ENCODE measurements around the gene HINT2. TPM values are rescaled to one million over a fixed set of nuclear protein-coding genes. Genes with fewer than 3 reads are reported as not detected.

HINT2 gene
- total RNA-seq, 4 donors from 2014 or later, result 23.4 to 32.4 (median 27.5) TPM

GRCh38 chr9:35800530-35800929, 14.3 kb downstream of the HINT2 start:
- peaks cover 15 to 62% (median 45%) of the 10 kb centered on the region in 4 donors for H3K36me3 ChIP-seq
- 88% methylated on average over 7 of the region's 7 CpGs for WGBS
- H3K27ac ChIP-seq (replicated peaks in 1 of 4), result no peak overlapping the region
- intact Hi-C loops (cut with DNase I), result no loop called here
- H3K27me3 ChIP-seq, result no peaks in the 10 kb centered on the region
- H3K4me1 ChIP-seq, result peaks cover 0 to 12% (median 5%) of the 10 kb centered on the region in 4 donors
- H3K4me3 ChIP-seq, result no peak overlapping the region
- TF ChIP-seq POLR2AphosphoS5 (IDR thresholded peaks at IDR 0.05), result no peak
- TF ChIP-seq CTCF (IDR thresholded peaks at IDR 0.05), result no peak
- TF ChIP-seq POLR2A (IDR thresholded peaks at IDR 0.05; ENCODE audit: low read depth), result no peak
- TF ChIP-seq EP300 (IDR thresholded peaks at IDR 0.05), result no peak
- H3K9me3 ChIP-seq, result no peaks in the 10 kb centered on the region
- DNase-seq (ENCODE audit: extremely low spot score), result no peak

- intact Hi-C loops (cut with DNase I), result no loop called here
- no peak for TF ChIP-seq POLR2A (IDR thresholded peaks at IDR 0.05; ENCODE audit: low read depth)
- no peak for TF ChIP-seq POLR2AphosphoS5 (IDR thresholded peaks at IDR 0.05)
- TF ChIP-seq CTCF (IDR thresholded peaks at IDR 0.05), result no peak
- TF ChIP-seq EP300 (IDR thresholded peaks at IDR 0.05), result no peak
- no peak overlapping the region for H3K4me3 ChIP-seq
- no peaks in the 10 kb centered on the region for H3K27me3 ChIP-seq
- no peak overlapping the region for H3K27ac ChIP-seq (replicated peaks in 1 of 4)
- H3K9me3 ChIP-seq, result no peaks in the 10 kb centered on the region
- peaks cover 15 to 48% (median 37%) of the 10 kb centered on the region in 4 donors for H3K36me3 ChIP-seq
- WGBS, result 90% methylated on average over 4 of the region's 4 CpGs
- no peak for DNase-seq (ENCODE audit: extremely low spot score)
- H3K4me1 ChIP-seq, result peaks cover 3 to 29% (median 22%) of the 10 kb centered on the region in 4 donors
Measured at GRCh38 chr9:35798658-35799374, 16.0 kb downstream of the HINT2 start.

DNA sequence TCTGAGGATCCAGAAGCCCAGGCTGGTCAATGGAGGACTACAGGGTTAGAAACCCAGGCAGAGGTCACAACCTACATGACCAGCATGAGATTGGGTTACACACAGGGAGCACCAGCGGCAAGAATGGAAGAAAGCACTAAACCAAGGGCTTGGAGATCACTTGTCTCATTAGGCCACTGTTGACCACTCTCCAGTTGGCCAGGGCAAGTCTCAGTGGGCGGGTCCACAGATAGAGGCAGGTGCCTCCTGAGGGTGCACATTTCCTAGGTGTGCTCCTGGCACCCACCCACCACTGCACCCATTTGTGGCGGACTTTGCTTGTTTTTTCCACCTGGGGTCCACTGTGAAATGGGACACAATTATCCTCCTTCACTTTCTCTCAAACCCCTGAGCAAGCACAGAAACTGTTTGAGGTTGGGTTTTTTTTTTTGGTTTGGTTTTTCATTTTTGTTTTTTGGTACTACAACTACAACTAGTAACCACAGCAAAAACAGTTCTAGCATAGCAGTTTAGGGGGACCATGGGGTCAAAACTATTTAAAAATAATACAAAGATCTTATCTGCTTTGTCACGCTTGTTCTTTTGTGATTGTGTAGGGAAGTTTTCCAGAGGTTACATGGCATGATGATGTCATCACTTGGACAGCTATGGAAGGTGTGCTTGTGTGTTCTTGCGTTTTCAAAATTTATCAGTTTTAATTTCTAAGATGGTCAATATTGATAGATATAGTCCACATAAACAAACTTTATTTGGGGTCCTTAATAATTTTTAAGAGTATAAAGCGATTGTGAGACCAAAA, 17.3 kb downstream of the HINT2 start:
- TF ChIP-seq POLR2A (IDR thresholded peaks at IDR 0.05; ENCODE audit: low read depth), result no peak
- no peak overlapping the region for H3K4me3 ChIP-seq
- WGBS, result 92% methylated on average over 6 of the region's 6 CpGs
- H3K4me1 ChIP-seq, result peaks cover 16 to 42% (median 35%) of the 10 kb centered on the region in 4 donors
- intact Hi-C loops (cut with DNase I), result no loop called here
- no peaks in the 10 kb centered on the region for H3K9me3 ChIP-seq
- no peak for DNase-seq (ENCODE audit: extremely low spot score)
- H3K27me3 ChIP-seq, result no peaks in the 10 kb centered on the region
- H3K27ac ChIP-seq (replicated peaks in 1 of 4), result no peak overlapping the region
- peaks cover 11 to 37% (median 30%) of the 10 kb centered on the region in 4 donors for H3K36me3 ChIP-seq

DNA sequence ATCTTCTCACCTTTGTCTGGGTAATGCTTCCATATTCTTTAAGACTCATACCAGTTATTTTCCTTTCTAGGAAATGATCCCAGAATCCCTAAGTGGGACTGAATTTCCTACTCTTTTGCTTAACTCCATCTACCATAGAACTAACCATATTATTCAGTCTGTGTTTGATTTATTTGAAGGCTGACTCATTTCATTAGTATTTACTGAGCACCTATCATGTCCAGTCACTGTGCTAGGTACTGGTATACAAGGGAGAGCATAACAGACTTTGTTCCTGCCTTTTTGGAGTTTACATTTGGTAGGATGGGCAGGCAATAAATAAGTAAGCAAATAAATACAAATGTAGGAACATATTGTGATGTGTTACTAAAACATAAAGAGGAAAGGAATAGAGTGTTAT, 19.1 kb downstream of the HINT2 start:
- TF ChIP-seq POLR2A (IDR thresholded peaks at IDR 0.05; ENCODE audit: low read depth), result no peak
- TF ChIP-seq CTCF (IDR thresholded peaks at IDR 0.05), result no peak
- no peak for TF ChIP-seq EP300 (IDR thresholded peaks at IDR 0.05)
- no peak for TF ChIP-seq POLR2AphosphoS5 (IDR thresholded peaks at IDR 0.05)
- Histone ChIP-seq H3K9me3 (no peaks in the 10 kb centered on the region), H3K4me1 (peaks cover 26 to 57% (median 51%) of the 10 kb centered on the region in 4 donors), H3K36me3 (peaks cover 3 to 19% (median 12%) of the 10 kb centered on the region in 4 donors), H3K27me3 (no peaks in the 10 kb centered on the region), H3K27ac (replicated peaks in 1 of 4) (no peak overlapping the region), H3K4me3 (no peak overlapping the region)
- no peak for DNase-seq (ENCODE audit: extremely low spot score)
- intact Hi-C loops (cut with DNase I), result no loop called here

DNA sequence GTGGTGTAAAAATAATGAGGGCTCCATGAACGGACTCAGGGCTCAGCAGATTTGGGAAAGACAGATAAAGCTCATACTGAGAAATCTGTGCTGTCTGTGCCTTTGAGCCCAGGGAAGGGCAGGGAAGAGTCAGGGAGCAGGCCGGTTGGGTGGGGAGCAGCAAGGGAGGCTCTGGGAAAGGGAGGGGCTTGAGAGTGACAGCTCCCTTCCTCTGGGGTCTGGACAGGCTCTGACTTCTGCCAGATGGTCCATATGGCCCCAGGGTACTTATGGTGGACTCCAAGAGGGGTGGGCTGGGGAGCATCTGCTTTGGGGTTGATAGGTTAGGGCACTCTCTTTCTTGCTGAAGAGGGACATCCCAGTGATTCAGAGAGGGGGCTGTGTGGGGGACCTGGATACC, 21.4 kb downstream of the HINT2 start:
- Histone ChIP-seq H3K27me3 (no peaks in the 10 kb centered on the region), H3K4me3 (peak overlapping the region; percentile 68 to 82 (median 68)), H3K36me3 (no peaks in the 10 kb centered on the region), H3K9me3 (no peaks in the 10 kb centered on the region), H3K4me1 (peaks cover 28 to 64% (median 57%) of the 10 kb centered on the region in 4 donors), H3K27ac (replicated peaks in 1 of 4) (peak overlapping the region; percentile 41 to 91 (median 70))
- WGBS, result 43% methylated on average over 2 of the region's 2 CpGs
- DNase-seq (ENCODE audit: extremely low spot score), result no peak
- intact Hi-C loops (cut with DNase I), result no loop called here
- TF ChIP-seq POLR2AphosphoS5 (IDR thresholded peaks at IDR 0.05), result no peak
